Activated T-cell treated with anti-CD3 and anti-CD28 coated beads for 24 hours (primary cell): ENCODE results near the gene C6orf52.
"Not testable (repeated sequence)": the region's sequence is repeated elsewhere in the genome, so short reads cannot be mapped to it uniquely, and the experiment has no call there.

Experiments
- DNase-seq: peaks from one replicate; pipeline ENCODE4 v3.0.0-alpha.2; 2020; ENCODE audit warnings: low read depth

The C6orf52 gene

DNA sequence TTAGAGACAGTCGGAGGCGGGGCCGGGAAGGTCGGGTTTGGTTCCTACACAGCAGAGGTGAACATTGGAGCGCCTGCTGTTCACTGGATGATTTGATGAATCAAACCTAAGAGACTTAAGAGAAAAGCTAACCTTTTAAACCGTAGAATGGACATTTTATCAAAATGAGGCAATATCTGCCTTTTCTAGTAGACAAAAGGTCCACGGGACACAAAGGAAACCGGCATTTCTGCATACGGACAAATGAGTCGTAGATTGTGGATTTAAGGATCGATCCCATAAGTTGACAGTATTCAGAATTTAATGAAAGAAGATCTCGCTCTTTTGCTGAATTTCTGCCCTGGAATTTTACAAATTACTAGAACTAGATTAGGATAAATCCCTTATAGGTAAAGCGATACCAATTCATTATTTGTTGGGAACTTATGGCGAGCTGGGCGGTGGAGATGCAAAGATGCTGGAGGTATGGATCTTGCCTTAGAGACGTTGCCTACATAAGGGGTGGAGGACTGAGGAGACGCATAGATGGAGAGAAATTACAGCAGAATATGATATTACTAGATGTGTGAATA is 756 bp upstream of the C6orf52 start:
- DNase-seq = no peak

DNA sequence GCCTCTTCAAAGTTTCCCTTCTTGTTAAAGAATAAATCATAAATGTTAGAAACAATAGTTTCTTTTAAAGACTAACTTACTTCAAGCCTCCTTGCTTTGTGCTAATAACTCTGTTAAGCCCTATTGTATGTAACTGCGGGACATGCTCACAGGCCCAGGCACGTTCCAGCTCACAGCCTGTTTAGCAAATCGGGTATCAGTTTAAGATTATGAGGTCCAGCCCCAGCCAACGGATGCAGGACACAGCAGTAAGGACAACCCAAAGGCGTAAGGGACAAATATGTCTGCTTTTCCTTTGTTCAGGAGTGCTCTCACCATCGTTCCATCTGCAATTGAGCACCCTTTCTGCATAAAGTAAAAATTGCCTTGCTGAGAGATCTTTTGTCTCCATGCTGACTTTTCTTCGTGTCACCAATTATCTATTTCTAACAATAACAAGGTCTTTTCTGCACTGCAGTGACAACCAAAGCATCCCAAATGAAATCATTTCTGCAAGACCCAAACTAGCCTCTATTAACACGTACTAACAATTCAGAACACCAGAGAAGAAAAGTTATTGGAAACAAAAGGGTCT is 1.4 kb downstream of the C6orf52 start:
- no peak for DNase-seq

DNA sequence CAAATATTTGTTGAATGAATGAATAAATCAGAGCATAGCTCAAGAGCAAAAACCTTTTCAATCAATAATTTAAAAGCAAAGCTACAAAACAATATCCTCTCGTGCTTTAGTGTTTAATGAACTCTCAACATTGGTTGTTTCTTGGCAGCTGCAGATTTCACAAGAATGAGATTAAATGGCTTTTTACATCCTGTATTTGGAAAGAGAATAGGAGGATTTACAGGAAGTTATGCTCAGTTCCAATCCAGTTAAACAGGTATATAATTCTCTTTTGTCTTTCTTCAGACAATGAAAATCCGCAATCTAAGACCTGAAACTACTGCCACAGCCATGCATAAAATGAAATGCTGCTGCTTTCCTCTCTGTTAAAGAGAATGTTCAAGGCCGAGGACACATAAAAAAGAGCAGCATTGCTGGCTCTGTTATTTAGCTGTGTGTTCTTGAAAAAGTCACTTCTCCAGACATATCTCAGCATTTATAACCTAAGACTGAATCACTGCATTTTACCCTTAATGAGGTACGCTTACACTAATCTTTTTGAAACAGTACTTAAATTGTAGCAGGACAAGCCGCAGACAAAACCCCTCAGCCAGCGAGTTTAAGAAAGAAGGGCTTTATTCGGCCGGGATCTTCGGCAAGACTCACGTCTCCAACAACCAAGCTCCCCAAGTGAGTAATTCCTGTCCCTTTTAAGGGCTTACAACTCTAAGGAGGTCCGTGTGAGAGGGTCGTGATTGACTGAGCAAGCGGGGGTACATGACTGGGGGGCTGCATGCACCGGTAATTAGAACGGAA is 3.6 kb downstream of the C6orf52 start:
- DNase-seq = no peak

DNA sequence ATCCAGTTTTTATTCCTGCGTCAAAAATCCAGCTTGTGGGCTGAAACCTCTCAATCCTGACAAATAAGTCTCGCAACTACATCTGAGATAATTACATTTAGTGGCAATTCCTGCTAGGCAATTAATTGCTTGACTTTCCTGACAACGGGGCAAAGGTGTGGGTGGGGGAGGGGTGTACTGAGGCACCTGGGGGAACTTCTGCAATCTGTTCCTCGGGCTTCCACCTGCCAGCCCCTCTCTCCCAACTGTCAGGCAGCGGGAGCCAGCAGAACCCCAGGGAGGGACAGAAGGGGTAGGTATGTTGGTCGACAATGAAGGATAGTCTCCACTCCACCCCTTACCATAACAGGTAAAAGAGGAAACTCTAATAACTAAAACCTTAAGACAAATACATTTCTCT is 6.8 kb downstream of the C6orf52 start:
- DNase-seq = no peak

DNA sequence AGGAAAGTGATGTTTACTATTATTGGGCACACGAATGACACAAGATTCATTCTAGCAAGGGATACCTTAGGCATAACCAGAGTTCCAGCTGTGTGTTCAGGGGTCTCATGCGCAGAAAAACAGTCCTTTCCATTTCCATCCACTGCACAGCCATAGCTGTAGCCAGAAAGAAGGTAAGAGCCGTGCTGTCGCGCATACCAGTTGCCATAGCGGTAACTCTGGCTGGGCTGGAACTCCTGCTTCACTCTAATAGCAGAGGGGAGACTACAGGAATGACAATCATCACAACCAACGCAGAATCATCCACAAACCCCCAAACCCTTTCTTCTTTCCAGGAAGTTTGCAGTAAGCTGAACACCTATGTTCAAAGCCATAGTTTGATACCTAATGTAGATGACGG is 7.5 kb downstream of the C6orf52 start:
- DNase-seq = no peak

DNA sequence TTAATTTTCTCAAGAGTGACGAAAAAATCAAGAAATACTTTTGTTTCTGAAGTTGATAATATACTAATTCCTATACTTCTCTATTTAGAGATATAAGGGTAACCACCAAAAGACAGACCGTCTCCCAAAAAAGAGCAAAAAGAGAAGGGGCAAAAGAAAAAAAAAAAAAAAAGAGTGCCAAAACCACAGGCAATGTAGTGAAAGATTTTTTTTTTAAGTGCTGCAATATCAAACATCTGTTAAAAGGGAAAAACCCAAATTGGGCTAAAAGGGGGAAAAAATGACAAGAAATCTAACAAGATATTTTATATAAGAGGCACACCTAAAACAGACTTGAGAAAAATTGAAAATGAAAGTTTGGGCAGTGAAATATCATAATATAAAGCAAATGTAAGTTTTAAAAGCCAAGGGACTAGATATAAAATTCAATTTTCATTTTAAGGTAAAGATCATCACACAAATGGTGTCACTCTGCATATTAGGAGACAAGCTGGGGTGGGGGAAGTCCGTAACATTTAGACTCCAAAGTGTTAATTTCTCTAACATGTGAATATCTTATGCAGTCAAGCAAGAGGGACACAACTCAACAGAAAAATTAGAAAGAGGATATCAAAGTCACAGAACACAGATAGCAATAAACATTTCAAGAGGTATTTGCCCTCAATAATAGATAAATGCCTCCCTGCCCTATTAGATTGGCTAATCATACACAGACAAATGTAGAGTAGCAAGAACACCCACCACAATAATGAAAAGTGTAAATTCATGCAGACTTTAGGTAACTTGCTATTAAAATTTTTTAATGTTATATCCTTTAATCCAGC is 9.1 kb downstream of the C6orf52 start:
- no peak for DNase-seq

DNA sequence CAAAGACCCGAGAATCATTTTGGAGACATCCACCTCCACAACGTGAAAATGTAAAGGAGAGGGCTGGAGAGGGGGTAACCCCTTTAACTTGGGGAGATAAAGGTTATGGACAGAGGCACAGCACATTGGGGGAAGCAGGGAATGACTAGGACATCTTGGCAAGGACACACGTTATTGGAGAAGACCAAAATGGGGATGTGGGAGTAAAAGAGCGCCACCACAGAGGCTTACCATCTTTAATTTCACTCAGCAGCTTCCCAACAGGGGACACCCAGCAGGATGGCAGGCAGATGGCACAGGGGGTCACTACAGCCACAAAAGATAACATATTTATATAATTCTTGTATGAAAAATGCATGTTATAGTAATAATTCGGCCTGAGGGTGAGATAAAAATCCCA is 9.8 kb downstream of the C6orf52 start:
- no peak for DNase-seq

DNA sequence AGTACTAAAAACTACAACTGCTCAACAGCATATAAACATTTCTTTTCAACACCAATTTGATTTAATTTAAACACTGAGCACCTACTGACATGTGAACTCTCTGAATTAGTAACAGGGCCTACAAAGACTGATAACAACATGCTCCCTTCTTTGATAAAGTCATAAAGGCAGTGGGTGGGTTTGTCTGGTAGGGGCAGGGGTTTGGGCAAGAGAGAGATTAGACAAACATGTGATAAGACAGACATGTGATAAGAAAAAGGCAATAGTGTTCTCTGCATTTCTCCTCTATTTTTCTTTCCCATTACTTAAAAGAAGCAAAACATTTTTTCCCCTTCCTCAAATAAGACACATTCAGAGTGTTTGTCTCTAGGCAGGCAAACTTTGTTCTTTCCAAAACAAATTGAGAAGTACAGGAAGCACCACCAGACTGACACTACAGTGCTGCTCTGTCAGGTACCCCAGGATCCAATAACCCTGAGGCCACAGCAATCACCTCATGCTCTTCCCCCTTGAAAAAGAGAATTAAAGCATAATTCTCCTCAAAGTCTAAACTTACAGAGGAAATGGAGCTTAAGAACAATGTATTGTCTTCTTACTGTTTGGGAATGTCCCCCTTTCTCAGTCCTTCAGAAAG is 11.9 kb downstream of the C6orf52 start:
- no peak for DNase-seq

DNA sequence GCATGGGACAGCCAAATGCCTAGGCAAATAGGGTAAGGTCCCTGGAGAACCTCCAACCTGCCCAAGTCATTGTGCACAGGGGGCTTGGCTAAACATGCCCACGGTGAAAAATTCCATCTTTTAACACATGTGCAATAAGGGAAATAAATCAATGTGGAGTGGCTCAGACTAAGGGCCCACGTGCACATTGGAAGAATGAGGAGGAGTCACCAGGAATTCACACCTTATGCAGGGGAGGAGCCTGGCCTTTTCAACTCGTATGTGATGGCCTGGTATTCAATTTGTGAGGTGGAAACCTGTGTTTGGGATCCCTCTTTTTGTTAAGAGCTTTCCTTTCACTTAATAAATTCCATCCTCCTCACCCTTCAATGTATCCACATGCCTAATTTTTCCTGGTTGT is 12.6 kb downstream of the C6orf52 start:
- no peak for DNase-seq

DNA sequence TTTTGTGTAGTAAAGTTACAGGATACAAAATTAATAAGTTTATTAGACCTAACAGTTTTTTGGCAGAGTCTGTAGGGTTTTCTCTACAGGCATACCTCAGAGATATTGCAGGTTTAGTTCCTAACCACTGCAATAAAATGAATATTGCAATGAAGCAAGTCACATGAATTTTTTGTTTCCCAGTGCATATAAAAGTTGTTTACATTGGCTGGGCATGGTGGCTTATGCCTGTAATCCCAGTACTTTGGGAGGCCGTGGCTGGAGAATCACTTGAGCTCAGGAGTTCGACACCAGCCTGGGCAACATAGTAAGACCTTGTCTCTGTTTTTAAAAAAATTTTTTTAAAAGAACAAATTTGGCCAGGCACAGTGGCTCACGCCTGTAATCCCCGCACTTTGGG is 16.0 kb downstream of the C6orf52 start:
- no peak for DNase-seq

DNA sequence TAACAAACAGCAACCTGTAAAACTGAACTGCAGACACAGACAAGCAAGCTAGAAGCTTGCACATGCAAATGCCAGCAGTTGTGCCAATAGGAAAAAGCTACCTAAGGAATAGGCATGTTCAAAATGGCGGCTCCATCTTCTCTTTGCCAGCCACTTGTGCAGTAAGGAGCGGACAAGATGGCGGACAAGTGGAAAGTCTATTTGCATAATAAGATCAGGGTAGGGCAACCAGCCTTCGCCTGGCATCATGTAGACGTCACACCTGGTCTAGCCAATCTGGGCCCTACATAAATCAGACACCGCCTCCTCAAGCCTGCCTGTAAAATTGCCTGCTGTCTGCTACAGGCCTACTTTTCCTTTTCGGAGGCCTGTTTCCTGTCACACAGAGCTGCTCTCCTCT is 18.0 kb downstream of the C6orf52 start:
- no peak for DNase-seq

DNA sequence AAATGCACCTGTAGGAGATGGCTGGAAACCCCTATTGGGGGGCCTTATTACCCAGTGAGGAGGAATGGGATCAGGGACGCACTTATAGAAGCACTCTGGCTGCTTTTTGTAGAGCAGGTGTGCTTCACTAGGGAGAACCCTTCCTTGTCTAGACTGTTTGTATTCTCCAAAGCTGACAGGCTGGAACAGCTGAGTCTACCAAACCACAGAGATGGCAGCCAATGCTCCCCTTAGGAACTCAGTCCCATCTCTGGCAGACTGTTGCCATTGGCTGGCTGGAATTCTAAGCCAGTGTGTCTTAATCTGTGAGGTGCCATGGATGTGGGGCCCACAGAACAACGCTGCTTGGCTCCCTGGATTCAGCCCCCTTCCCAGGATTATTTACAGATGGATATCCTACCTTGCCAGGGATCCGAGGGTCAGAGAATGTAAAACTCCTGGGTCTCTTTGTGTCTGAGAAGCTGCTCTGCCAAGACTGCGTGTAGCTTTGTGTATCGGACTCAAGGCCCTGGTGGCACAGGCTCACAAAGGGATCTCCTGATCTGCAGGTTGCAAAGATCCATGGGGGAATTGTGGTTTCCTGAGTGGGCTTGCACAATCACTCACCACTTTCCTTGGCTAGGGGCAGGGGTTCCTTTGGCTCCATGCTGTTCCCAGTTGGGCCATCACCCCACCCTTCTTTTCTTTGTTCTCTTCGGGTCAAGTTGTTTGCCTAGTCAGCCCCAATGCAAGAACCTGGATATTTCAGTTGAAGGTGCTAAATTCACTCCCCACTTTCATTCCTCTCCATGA is 26.1 kb downstream of the C6orf52 start:
- no peak for DNase-seq

DNA sequence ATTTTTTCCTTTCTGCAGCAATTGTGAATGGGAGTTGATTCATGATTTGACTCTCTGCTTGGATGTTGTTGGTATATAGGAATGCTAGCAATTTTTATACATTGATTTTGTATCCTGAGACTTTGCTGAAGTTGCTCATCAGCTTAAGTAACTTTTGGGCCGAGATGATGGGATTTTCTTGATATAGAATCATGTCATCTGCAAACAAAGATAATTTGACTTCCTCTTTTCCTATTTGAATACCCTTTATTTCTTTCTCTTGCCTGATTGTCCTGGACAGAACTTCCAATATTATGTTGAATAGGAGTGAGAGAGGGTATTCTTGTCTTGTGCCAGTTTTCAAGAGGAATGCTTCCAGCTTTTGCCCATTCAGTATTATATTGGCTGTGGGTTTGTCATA is 28.8 kb downstream of the C6orf52 start:
- DNase-seq = not testable (repeated sequence)

DNA sequence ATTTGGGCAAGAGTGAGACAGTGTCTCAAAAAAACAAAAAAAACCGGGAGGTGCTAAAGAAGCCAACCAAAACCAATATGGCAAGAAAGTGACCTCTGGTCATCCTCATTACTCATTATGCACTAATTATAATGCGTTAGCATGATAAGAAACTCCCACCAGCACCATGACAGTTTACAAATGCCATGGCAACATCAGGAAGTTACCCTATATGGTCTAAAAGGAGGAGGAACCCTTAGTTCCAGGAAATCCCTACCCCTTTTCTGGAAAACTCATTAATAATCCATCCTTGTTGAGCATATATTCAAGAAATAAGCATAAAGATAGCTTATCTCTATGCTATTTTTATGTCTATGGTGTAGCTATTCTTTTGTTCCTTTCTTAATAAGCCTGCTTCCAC is 31.7 kb downstream of the C6orf52 start:
- no peak for DNase-seq

DNA sequence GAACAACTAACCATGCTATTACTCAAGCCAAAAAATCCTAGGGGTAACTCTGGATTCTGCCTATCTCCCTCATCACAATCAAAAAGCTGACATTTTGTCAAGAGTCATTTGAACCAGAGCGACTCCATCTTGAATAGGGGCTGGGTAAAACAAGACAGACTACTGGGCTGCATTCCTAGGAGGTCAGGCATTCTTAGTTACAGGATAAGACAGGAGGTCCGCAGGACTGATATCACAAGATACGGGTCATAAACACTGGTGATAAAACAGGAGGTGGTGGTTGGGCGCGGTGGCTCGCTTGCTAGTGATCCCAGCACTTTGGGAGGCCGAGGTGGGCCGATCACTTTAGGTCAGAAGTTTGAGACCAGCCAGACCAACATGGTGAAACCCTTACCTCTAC is 32.2 kb downstream of the C6orf52 start:
- no peak for DNase-seq

DNA sequence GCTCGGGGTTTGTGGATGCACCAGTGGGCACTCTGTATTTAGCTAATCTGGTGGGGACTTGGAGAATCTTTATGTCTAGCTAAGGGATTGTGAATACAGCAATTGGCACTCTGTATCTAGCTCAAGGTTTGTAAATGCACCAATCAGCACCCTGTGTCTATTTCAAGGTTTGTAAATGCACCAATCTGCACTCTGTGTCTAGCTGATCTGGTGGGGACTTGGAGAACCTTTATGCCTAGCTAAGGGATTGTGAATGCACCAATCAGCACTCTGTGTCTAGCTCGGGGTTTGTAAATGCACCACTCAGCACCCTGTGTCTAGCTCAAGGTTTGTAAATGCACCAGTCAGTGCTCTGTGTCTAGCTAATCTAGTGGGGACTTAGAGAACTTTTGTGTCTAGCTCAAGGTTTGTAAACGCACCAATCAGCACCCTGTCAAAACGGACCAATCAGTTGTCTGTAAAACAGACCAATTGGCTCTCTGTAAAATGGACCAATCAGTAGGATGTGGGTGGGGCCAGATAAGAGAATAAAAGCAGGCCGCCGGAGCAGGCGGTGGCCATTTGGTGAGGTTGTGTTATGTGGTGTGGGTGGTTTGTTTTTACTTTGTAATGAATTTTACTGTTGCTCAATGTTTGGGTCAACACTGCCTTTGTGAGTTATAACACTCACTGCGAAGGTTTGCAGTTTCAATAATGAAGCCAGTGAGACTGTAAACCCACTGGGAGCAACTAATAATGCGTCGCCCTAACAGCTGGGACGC is 33.8 kb downstream of the C6orf52 start:
- not testable (repeated sequence) for DNase-seq

DNA sequence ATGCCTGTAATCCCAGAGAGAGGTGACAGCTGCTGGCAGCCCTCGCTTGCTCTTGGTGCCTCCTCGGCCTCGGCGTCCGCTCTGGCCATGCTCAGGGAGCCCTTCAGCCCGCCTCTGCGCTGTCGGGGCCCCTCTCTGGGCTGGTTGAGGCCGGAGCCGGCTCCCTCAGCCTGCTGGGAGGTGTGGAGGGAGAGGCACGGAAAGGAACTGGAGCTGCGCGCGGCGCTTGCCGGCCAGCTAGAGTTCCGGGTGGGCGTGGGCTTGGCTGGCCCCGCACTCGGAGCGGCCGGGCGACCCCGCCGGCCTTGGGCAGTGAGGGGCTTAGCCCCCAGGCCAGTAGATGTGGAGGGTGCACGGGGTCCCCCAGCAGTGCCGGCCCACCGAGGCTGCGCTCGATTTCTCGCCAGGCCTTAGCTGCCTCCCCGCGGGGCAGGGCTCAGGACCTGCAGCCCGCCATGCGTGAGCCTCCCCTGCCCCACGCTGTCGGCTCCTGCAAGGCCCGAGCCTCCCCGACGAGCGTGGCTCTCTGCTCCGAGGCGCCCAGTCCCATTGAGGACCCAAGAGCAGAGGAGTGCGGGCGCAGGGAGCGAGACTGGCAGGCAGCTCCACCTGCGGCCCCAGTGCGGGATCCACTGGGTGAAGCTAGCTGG is 34.6 kb downstream of the C6orf52 start:
- DNase-seq = no peak

DNA sequence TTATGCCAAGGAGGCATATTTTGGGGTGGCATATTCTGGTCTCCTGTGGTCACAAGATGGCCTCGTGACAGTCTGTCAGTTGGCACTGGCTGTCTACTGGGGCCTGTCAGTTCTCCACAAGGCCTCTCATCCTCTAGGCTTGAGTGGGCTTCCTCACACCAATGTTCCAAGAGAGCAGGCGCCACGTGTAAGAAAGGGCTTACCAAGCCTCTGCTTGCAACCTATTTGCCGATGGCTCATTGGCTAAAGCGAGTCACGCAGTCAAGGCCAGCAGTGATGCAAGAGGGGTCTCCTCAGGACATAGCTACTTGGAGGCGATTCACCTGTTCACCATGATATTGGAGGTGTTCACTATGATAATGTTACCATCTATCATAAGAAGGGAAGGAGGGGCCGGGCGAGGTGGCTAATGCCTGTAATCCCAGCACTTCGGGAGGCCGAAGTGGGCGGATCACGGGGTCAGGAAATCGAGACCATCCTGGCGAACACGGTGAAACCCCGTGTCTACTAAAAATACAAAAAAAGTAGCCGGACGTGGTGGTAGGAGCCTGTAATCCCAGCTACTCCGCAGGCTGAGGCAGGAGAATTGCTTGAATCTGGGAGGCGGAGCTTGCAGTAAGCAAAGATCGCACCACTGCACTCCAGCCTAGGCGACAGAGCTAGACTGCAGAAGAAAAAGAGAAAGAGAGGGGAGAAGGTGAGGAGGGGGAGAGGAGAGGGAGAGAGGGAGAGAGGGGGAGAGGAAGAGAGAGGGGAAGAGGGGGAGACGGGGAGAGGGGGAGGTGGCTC is 35.3 kb downstream of the C6orf52 start:
- DNase-seq = no peak

DNA sequence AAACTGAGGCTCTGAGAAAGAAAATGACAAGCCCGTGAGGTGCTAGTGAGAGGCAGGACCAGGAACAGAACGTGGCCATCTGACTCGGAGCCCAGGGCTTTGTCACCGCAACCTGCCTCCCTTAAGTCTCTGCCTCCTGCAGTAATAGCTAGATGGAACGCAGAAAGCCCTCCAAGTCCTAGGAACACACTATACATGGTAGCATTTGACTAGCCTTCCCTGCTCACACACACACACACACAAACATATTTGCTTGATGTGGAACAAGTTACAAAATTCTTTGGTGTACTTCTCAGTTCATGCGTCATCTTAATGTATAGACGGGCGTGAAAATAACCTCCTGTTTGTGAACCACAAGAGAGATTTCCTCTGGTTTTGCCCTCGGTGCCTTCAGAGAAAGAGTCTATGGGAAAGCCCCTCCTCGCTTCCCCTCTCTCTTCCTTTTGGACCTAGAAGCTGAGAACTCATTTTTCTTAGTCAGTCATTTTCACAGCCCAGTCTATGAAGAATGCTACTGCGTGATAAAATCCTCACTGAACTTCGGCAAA is 38.8 kb downstream of the C6orf52 start:
- no peak for DNase-seq
